ENCODE measurements around the gene RSPRY1.

Gene RSPRY1

GRCh38 chr16:57155702-57156350, 30.3 kb upstream of the RSPRY1 start:
- TF ChIP-seq ZFX (IDR thresholded peaks at IDR 0.05; ENCODE audit: borderline replicate concordance): no peak
- no peak for TF ChIP-seq CTCF (IDR thresholded peaks at IDR 0.05)
- no peak overlapping the region for H3K27ac ChIP-seq

- TF ChIP-seq CTCF (IDR thresholded peaks at IDR 0.05) (no peak), ZFX (IDR thresholded peaks at IDR 0.05; ENCODE audit: borderline replicate concordance) (no peak)
- no peak overlapping the region for H3K27ac ChIP-seq
Measured at GRCh38 chr16:57156351-57156703, 29.8 kb upstream of the RSPRY1 start.

- TF ChIP-seq CTCF (IDR thresholded peaks at IDR 0.05) (no peak), ZFX (IDR thresholded peaks at IDR 0.05; ENCODE audit: borderline replicate concordance) (no peak)
- H3K27ac ChIP-seq: no peak overlapping the region
Measured at GRCh38 chr16:57157533-57157932, 28.6 kb upstream of the RSPRY1 start.

- TF ChIP-seq ZFX (IDR thresholded peaks at IDR 0.05; ENCODE audit: borderline replicate concordance) (no peak), CTCF (IDR thresholded peaks at IDR 0.05) (no peak)
- no peak overlapping the region for H3K27ac ChIP-seq
Measured at GRCh38 chr16:57159447-57159846, 26.7 kb upstream of the RSPRY1 start.

GRCh38 chr16:57163842-57164241, 22.3 kb upstream of the RSPRY1 start:
- no peak overlapping the region for H3K27ac ChIP-seq
- TF ChIP-seq CTCF (IDR thresholded peaks at IDR 0.05): no peak

- H3K27ac ChIP-seq: no peak overlapping the region
- TF ChIP-seq CTCF (IDR thresholded peaks at IDR 0.05): no peak
- TF ChIP-seq ZFX (IDR thresholded peaks at IDR 0.05; ENCODE audit: borderline replicate concordance): no peak
Measured at GRCh38 chr16:57165483-57165882, 20.6 kb upstream of the RSPRY1 start.

GRCh38 chr16:57165938-57166337, 20.2 kb upstream of the RSPRY1 start:
- H3K27ac ChIP-seq: no peak overlapping the region
- TF ChIP-seq CTCF (IDR thresholded peaks at IDR 0.05): no peak
- TF ChIP-seq ZFX (IDR thresholded peaks at IDR 0.05; ENCODE audit: borderline replicate concordance): no peak
